ENCODE measurements around the gene CCDC178.

- TF ChIP-seq ARNT (IDR thresholded peaks at IDR 0.05) (no peak), ELF4 (IDR thresholded peaks at IDR 0.05) (no peak)
Observed at GRCh38 chr18:33470216-33470615, 29.7 kb upstream of the CCDC178 start.

Measured in HEK293T (cell line).